Fibroblast of mammary gland (primary cell): ENCODE results near the gene ZNF777.

ENCODE experiments used
- DNase-seq: peaks from one replicate; pipeline ENCODE4 v3.0.0-alpha.2; 2010; ENCODE audit warnings: low read depth
- H3K4me3 ChIP-seq: 2 replicates; pipeline ENCODE4 v1.5.1; 2011; ENCODE audit warnings: low read depth, mild to moderate bottlenecking, low read length, moderate library complexity; ENCODE audit not compliant: control insufficient read depth
- TF ChIP-seq, protein P1 (sequence below): conservative IDR thresholded peaks from 2 replicates; pipeline ENCODE4 v1.5.1; 2011; ENCODE audit warnings: low read depth, low read length, inconsistent platforms; ENCODE audit not compliant: control insufficient read depth, insufficient read depth

Gene ZNF777

GRCh38 chr7:149493366-149493765 is 32.5 kb upstream of the ZNF777 start:
- H3K4me3 ChIP-seq = no peak overlapping the region
- TF ChIP-seq, protein P1, sequence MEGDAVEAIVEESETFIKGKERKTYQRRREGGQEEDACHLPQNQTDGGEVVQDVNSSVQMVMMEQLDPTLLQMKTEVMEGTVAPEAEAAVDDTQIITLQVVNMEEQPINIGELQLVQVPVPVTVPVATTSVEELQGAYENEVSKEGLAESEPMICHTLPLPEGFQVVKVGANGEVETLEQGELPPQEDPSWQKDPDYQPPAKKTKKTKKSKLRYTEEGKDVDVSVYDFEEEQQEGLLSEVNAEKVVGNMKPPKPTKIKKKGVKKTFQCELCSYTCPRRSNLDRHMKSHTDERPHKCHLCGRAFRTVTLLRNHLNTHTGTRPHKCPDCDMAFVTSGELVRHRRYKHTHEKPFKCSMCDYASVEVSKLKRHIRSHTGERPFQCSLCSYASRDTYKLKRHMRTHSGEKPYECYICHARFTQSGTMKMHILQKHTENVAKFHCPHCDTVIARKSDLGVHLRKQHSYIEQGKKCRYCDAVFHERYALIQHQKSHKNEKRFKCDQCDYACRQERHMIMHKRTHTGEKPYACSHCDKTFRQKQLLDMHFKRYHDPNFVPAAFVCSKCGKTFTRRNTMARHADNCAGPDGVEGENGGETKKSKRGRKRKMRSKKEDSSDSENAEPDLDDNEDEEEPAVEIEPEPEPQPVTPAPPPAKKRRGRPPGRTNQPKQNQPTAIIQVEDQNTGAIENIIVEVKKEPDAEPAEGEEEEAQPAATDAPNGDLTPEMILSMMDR = no peak
- DNase-seq = no peak

GRCh38 chr7:149490083-149490760 is 29.4 kb upstream of the ZNF777 start:
- TF ChIP-seq, protein P1 = no peak
- no peak overlapping the region for H3K4me3 ChIP-seq
- no peak for DNase-seq

- no peak overlapping the region for H3K4me3 ChIP-seq
- peak; percentile 3 for DNase-seq
- TF ChIP-seq, protein P1 = peak; percentile 11
These were observed 28.6 kb upstream of the ZNF777 start for GRCh38 chr7:149489391-149490024.

DNA sequence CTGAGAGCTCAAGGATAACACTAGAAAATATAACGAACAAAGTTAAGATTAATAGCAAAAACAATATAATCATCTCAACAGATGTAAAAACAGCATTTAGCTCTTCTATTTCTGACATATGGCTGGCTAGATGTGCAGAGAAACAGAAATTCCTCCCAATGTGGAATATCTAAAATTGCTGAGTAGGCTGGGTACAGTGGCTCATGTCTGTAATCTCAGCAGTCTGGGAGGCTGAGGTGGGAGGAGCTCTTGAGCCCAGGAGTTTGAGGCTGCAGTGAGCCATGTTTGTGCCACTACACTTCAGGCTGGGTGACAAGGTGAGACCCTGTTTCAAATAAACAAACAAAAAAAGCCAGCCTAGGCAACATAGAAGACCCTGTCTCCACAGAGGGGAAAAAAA is 18.7 kb upstream of the ZNF777 start:
- H3K4me3 ChIP-seq = no peak overlapping the region
- TF ChIP-seq, protein P1 = no peak
- no peak for DNase-seq

GRCh38 chr7:149478754-149479153 is 17.9 kb upstream of the ZNF777 start:
- TF ChIP-seq, protein P1 = no peak
- no peak overlapping the region for H3K4me3 ChIP-seq
- no peak for DNase-seq

DNA sequence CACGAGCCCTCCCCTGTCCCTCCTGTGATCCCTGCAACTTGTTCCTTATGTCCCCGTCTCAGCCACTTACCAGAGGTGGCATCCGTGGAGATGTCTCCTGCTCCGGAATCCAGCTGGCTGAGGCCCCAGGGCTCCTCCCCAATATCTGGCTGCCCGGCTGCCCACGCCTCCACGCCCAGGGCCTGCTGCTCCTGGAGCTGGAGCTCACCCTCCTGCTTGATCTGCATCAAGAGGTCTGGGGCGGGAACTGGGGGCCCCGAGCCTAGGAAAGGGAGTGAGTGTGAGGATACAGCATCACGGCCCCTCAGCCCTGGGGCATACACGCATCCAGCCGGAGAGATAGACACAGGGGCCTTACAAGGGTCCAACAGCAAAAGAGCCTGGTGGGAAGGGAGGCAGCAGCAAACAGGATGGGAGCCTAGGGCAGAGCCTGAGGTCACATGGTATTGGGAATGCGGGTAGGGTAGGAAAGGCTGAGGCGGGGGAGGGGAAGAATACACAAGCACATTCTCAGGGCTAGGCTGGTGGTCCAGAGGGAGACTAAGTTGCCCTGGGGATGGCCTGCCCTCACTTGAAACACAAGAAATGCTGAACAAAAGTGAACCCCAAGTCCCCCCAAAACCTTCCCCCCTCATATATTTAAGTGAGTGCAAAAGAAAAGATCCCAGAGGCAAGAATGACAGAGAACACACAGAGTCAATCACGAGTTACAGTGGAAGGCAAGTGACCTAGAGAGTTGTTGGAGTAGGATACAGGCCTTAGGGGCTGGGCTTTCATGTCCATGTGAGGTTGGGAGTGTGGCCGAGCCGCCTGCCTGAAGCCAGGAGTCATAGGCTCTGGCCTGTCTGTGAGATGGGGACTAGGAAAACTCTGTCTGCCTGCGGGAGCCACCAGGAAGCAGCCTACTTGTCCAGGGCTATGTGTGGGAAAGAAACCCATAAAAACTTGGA is 16.9 kb upstream of the ZNF777 start:
- DNase-seq = no peak
- TF ChIP-seq, protein P1 = no peak
- no peak overlapping the region for H3K4me3 ChIP-seq
